Measurements from ENCODE around the gene TMEM154. TPM values are rescaled to one million over a fixed set of nuclear protein-coding genes. Genes with fewer than 3 reads are reported as not detected.

Gene TMEM154, protein sequence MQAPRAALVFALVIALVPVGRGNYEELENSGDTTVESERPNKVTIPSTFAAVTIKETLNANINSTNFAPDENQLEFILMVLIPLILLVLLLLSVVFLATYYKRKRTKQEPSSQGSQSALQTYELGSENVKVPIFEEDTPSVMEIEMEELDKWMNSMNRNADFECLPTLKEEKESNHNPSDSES
- 1.8 and 2.9 TPM in 2 replicates for total RNA-seq

DNA sequence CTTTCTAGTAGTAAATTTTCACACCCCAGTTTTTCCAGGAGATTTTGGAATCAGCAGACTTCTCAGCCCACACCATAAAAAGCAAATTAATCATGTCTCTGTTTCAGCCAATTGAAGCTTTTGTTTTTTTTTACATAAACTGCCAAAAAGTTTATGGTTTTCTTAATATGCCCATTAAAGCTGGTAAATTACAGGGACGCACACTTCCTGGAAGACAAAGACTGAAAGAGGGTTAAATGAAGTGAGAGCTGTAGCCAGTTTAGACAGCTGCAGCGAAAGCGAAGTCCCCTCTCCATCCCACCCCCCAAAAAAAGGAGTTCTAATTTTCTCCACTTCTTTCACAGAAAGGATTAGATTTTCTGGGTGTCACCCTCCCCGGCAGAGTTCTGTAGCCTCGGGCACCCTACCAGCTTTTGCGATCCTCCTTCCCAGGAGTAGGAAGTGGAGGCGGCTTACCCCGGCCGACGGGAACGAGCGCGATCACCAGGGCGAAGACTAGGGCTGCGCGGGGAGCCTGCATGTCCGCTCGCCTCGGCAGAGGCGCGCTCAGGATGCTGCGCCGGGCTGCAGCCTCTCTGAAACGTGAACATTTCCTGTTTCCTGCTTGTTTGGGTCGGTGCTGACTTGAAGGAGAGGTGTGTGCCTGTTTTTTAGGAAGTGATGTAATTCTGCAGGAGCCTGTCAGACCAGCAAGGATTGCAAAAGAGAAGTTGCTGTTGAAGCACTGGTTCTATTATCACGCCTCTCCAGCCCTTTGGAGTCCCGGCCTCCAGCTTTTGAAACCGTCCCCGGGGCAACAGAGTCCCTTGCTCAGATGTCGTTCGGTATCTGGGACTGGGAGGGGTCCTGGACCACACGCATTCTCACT, at the start of gene TMEM154:
TSS of gene TMEM154 (minus strand) at position 584 of the 868 bp plus-strand sequence. CDS start at position 520, 64 bp downstream.
- peak; percentile 83 for DNase-seq (ENCODE audit: insufficient read length, low spot score, missing footprints)
- H3K4me3 ChIP-seq (ENCODE audit: insufficient read depth, low read length), result peak within 1 kb of the TSS; percentile 70
- H3K9me3 ChIP-seq (ENCODE audit: low read depth, low read length), result no peaks in the 10 kb centered on the region
- no peaks in the 10 kb centered on the region for H3K4me1 ChIP-seq (ENCODE audit: insufficient read depth, low read length)
- H3K36me3 ChIP-seq (ENCODE audit: insufficient read depth, low read length), result no peaks in the 10 kb centered on the region
- TF ChIP-seq, protein P1, sequence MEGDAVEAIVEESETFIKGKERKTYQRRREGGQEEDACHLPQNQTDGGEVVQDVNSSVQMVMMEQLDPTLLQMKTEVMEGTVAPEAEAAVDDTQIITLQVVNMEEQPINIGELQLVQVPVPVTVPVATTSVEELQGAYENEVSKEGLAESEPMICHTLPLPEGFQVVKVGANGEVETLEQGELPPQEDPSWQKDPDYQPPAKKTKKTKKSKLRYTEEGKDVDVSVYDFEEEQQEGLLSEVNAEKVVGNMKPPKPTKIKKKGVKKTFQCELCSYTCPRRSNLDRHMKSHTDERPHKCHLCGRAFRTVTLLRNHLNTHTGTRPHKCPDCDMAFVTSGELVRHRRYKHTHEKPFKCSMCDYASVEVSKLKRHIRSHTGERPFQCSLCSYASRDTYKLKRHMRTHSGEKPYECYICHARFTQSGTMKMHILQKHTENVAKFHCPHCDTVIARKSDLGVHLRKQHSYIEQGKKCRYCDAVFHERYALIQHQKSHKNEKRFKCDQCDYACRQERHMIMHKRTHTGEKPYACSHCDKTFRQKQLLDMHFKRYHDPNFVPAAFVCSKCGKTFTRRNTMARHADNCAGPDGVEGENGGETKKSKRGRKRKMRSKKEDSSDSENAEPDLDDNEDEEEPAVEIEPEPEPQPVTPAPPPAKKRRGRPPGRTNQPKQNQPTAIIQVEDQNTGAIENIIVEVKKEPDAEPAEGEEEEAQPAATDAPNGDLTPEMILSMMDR (IDR thresholded peaks at IDR 0.05; ENCODE audit: extremely low read depth, low read depth, low read length), result no peak
- peak within 1 kb of the TSS; percentile 88 for H2AFZ ChIP-seq (ENCODE audit: low read length)
- peak within 1 kb of the TSS; percentile 88 for H3K4me2 ChIP-seq (ENCODE audit: insufficient read depth, low read length)
- no peak within 1 kb of the TSS for H3K27ac ChIP-seq (ENCODE audit: low read depth, low read length)
- no peaks in the 10 kb centered on the region for H3K27me3 ChIP-seq (ENCODE audit: insufficient read depth, low read length)
- H4K20me1 ChIP-seq (ENCODE audit: insufficient read depth, low read length), result no peaks in the 10 kb centered on the region
- no peaks in the 10 kb centered on the region for H3K79me2 ChIP-seq (ENCODE audit: insufficient read depth, low read length)

DNA sequence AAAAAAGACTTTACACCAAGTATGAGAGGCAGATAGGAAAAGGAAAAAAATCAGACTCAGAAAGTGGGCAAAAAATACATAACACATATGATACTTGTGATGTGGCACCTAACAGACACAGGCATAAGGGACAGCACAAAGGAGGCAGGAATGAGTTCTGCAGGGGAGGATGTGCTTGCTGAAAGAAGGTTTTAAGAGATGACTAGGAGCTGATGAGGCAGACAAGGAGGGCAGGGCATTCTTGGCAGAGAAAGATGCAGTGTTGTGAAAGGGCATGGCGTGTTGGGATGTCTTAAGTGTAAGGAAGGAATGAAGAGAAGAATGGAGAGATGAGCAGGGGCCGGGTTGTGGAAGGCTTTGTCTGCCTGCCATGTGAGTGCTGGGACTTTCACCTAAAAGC, 49.7 kb upstream of the TMEM154 start:
- no peaks in the 10 kb centered on the region for H3K36me3 ChIP-seq (ENCODE audit: insufficient read depth, low read length)
- no peaks in the 10 kb centered on the region for H3K79me2 ChIP-seq (ENCODE audit: insufficient read depth, low read length)
- H3K4me2 ChIP-seq (ENCODE audit: insufficient read depth, low read length), result no peak overlapping the region
- peaks cover 12% of the 10 kb centered on the region for H3K27me3 ChIP-seq (ENCODE audit: insufficient read depth, low read length)
- TF ChIP-seq, protein P1 (IDR thresholded peaks at IDR 0.05; ENCODE audit: extremely low read depth, low read depth, low read length), result no peak
- no peaks in the 10 kb centered on the region for H3K9me3 ChIP-seq (ENCODE audit: low read depth, low read length)
- H3K4me3 ChIP-seq (ENCODE audit: insufficient read depth, low read length), result no peak overlapping the region
- H2AFZ ChIP-seq (ENCODE audit: low read length), result no peak overlapping the region
- peak; percentile 57 for DNase-seq (ENCODE audit: insufficient read length, low spot score, missing footprints)
- H3K27ac ChIP-seq (ENCODE audit: low read depth, low read length), result no peak overlapping the region
- H4K20me1 ChIP-seq (ENCODE audit: insufficient read depth, low read length), result no peaks in the 10 kb centered on the region
- H3K4me1 ChIP-seq (ENCODE audit: insufficient read depth, low read length), result no peaks in the 10 kb centered on the region

DNA sequence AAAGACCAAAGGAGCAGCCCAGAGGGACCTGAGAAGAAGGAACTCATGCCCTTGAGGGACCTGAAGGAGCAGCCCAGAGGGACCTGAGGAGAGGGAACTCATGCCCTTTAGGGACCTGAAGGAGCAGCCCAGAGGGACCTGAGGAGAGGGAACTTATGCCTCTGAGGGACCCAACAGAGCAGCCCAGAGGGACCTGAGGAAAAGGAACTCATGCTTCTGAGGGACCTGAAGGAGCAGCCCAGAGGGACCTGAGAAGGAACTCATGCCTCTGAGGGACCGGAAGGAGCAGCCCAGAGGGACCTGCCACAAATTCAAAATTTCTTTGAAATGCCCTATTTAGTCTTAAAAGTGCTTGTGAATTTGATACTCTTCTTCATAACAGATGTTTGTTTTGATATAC, 48.5 kb upstream of the TMEM154 start:
- DNase-seq (ENCODE audit: insufficient read length, low spot score, missing footprints), result no peak
- no peak overlapping the region for H3K4me3 ChIP-seq (ENCODE audit: insufficient read depth, low read length)
- H3K79me2 ChIP-seq (ENCODE audit: insufficient read depth, low read length), result no peaks in the 10 kb centered on the region
- H3K9me3 ChIP-seq (ENCODE audit: low read depth, low read length), result no peaks in the 10 kb centered on the region
- H3K36me3 ChIP-seq (ENCODE audit: insufficient read depth, low read length), result no peaks in the 10 kb centered on the region
- no peak overlapping the region for H3K4me2 ChIP-seq (ENCODE audit: insufficient read depth, low read length)
- no peaks in the 10 kb centered on the region for H3K4me1 ChIP-seq (ENCODE audit: insufficient read depth, low read length)
- no peak overlapping the region for H2AFZ ChIP-seq (ENCODE audit: low read length)
- TF ChIP-seq, protein P1 (IDR thresholded peaks at IDR 0.05; ENCODE audit: extremely low read depth, low read depth, low read length), result no peak
- H3K27ac ChIP-seq (ENCODE audit: low read depth, low read length), result no peak overlapping the region
- peaks cover 12% of the 10 kb centered on the region for H3K27me3 ChIP-seq (ENCODE audit: insufficient read depth, low read length)
- H4K20me1 ChIP-seq (ENCODE audit: insufficient read depth, low read length), result no peaks in the 10 kb centered on the region

DNA sequence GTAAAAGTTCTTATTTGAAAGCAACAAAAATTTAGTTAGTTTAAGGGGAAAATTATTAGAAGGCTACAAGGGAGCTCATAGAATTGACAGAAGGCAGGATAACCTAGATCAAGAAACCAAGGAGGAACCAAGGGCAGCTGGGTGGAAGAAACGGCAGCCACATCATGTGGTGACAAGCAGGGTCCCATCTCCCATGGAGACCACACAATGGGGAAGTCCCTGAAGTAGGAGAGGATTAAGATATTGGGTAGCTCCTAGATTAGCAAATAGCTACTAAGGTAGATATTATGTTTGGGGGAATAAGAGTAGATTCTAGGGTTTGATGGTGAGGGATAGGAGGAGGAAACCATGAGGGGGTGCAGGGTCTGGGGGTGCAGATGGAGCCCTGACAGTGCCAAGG, 48.0 kb upstream of the TMEM154 start:
- no peak overlapping the region for H2AFZ ChIP-seq (ENCODE audit: low read length)
- no peak overlapping the region for H3K4me3 ChIP-seq (ENCODE audit: insufficient read depth, low read length)
- H4K20me1 ChIP-seq (ENCODE audit: insufficient read depth, low read length), result no peaks in the 10 kb centered on the region
- H3K27ac ChIP-seq (ENCODE audit: low read depth, low read length), result no peak overlapping the region
- H3K36me3 ChIP-seq (ENCODE audit: insufficient read depth, low read length), result no peaks in the 10 kb centered on the region
- no peak overlapping the region for H3K4me2 ChIP-seq (ENCODE audit: insufficient read depth, low read length)
- no peaks in the 10 kb centered on the region for H3K9me3 ChIP-seq (ENCODE audit: low read depth, low read length)
- DNase-seq (ENCODE audit: insufficient read length, low spot score, missing footprints), result no peak
- TF ChIP-seq, protein P1 (IDR thresholded peaks at IDR 0.05; ENCODE audit: extremely low read depth, low read depth, low read length), result no peak
- H3K79me2 ChIP-seq (ENCODE audit: insufficient read depth, low read length), result no peaks in the 10 kb centered on the region
- no peaks in the 10 kb centered on the region for H3K4me1 ChIP-seq (ENCODE audit: insufficient read depth, low read length)
- H3K27me3 ChIP-seq (ENCODE audit: insufficient read depth, low read length), result peaks cover 12% of the 10 kb centered on the region
